ENCODE measurements around the gene PDZD7. TPM values are rescaled to one million over a fixed set of nuclear protein-coding genes. Genes with fewer than 3 reads are reported as not detected.

The PDZD7 gene
- total RNA-seq, 2 donors from 2014 or later: 0.19 to 0.42 TPM

- no peak overlapping the region for H3K4me3 ChIP-seq
- peaks cover 5% of the 10 kb centered on the region for H3K4me1 ChIP-seq
- intact Hi-C loops (cut with DNase I): no loop called here
- H3K9ac ChIP-seq (ENCODE audit: low read depth in 2 of 2, low read length in 2 of 2): no peak overlapping the region
- no peaks in the 10 kb centered on the region for H3K27me3 ChIP-seq
- H3K9me3 ChIP-seq: no peaks in the 10 kb centered on the region
- TF ChIP-seq CTCF (IDR thresholded peaks at IDR 0.05): no peak
- no peak for DNase-seq
- peaks cover 18% of the 10 kb centered on the region for H3K36me3 ChIP-seq
- no peak overlapping the region for H3K27ac ChIP-seq
These were observed 47.8 kb downstream of the PDZD7 start for GRCh38 chr10:100982916-100983830.

GRCh38 chr10:100981178-100981772 is 49.7 kb downstream of the PDZD7 start:
- no peak overlapping the region for H3K27ac ChIP-seq
- H3K27me3 ChIP-seq: no peaks in the 10 kb centered on the region
- H3K9ac ChIP-seq (ENCODE audit: low read depth in 2 of 2, low read length in 2 of 2): no peak overlapping the region
- H3K4me3 ChIP-seq: no peak overlapping the region
- H3K36me3 ChIP-seq: peaks cover 18% of the 10 kb centered on the region
- no peaks in the 10 kb centered on the region for H3K4me1 ChIP-seq
- no peak for DNase-seq
- intact Hi-C loops (cut with DNase I): no loop called here
- no peak for TF ChIP-seq CTCF (IDR thresholded peaks at IDR 0.05)
- H3K9me3 ChIP-seq: no peaks in the 10 kb centered on the region

- TF ChIP-seq CTCF (IDR thresholded peaks at IDR 0.05): no peak
- no peaks in the 10 kb centered on the region for H3K4me1 ChIP-seq
- no peak overlapping the region for H3K4me3 ChIP-seq
- no peak overlapping the region for H3K27ac ChIP-seq
- no peak overlapping the region for H3K9ac ChIP-seq (ENCODE audit: low read depth in 2 of 2, low read length in 2 of 2)
- H3K27me3 ChIP-seq: no peaks in the 10 kb centered on the region
- intact Hi-C loops (cut with DNase I): no loop called here
- H3K36me3 ChIP-seq: peaks cover 18% of the 10 kb centered on the region
- DNase-seq: no peak
- H3K9me3 ChIP-seq: no peaks in the 10 kb centered on the region
These were observed 50.2 kb downstream of the PDZD7 start for GRCh38 chr10:100980711-100981110.

GRCh38 chr10:100980311-100980710 is 50.6 kb downstream of the PDZD7 start:
- Histone ChIP-seq H3K9me3 (no peaks in the 10 kb centered on the region), H3K27me3 (no peaks in the 10 kb centered on the region), H3K36me3 (peaks cover 18% of the 10 kb centered on the region), H3K4me1 (no peaks in the 10 kb centered on the region), H3K9ac (ENCODE audit: low read depth in 2 of 2, low read length in 2 of 2) (no peak overlapping the region), H3K4me3 (no peak overlapping the region), H3K27ac (no peak overlapping the region)
- no peak for TF ChIP-seq CTCF (IDR thresholded peaks at IDR 0.05)
- no peak for DNase-seq
- intact Hi-C loops (cut with DNase I): no loop called here

- H3K4me3 ChIP-seq: no peak overlapping the region
- H3K36me3 ChIP-seq: peaks cover 18% of the 10 kb centered on the region
- no peak for DNase-seq
- H3K27me3 ChIP-seq: no peaks in the 10 kb centered on the region
- no peaks in the 10 kb centered on the region for H3K4me1 ChIP-seq
- H3K9ac ChIP-seq (ENCODE audit: low read depth in 2 of 2, low read length in 2 of 2): no peak overlapping the region
- intact Hi-C loops (cut with DNase I): no loop called here
- H3K9me3 ChIP-seq: no peaks in the 10 kb centered on the region
- no peak overlapping the region for H3K27ac ChIP-seq
- TF ChIP-seq CTCF (IDR thresholded peaks at IDR 0.05): no peak
These were observed 51.1 kb downstream of the PDZD7 start for GRCh38 chr10:100979791-100980272.
